Activated T-cell treated with anti-CD3 and anti-CD28 coated beads, Interleukin-2, amount 50 U/mL, for 1 hour (primary cell): ENCODE data around the gene SMPDL3A.

Source experiments
- DNase-seq: peaks from one replicate; pipeline ENCODE4 v3.0.0-alpha.2; 2020

Gene SMPDL3A

DNA sequence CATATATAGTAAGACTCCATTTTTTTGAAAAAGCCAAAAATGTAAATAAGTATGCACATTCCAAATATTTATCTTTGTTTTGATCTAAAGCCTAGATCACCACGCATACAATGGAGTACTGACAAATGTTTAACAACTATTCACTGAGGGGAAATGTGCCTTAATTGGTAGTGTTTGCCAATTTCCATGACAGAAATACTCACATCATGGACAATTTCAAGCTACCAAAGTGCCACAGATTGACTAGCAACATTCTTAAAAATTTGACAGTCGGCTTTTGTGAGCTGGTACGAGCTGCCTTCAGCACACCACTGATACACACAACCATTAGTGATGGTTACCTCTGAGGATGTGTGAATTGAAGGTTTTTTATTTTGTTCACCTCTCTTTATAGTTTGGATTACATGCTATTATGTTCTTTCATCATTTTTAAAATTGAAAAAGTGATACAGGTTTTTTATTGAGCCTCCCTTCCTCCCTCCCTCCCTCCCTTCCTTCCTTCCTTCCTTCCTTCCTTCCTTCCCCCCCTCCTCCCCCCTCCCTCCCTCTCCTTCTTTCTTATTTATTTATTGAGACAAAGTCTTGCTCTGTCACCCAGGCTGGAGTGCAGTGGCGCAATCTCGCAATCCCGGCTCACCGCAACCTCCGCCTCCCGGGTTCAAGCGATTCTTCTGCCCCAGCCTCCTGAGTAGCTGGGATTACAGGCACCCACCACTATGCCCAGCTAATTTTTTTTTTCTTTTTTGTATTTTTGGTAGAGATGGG lies 19.2 kb downstream of the SMPDL3A start:
- no peak for DNase-seq

DNA sequence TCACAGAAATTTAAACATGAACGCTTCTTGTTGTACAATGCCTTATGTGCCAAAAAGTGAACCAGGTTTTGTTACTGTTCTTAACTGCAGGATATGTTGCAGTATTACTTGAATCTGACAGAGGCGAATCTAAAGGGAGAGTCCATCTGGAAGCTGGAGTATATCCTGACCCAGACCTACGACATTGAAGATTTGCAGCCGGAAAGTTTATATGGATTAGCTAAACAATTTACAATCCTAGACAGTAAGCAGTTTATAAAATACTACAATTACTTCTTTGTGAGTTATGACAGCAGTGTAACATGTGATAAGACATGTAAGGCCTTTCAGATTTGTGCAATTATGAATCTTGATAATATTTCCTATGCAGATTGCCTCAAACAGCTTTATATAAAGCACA lies 19.9 kb downstream of the SMPDL3A start:
- DNase-seq: no peak

DNA sequence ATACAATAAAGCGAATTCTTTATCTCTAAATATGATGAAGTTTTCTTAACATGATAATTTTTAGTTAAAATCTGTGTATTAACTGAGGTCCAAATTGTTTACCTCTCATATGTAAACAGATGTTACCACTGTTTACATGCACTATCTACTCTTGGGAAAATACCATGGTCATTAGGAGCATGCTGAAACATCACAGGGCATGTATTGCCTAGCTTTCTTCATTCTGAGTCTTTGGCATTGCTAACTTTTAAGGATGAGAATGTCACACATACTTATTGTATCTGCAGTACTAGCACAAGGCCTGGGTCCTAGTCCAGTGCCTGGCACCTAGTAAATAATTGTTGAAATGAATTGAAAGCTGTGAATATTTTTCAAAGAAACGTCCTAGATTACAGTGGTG lies 20.6 kb downstream of the SMPDL3A start:
- DNase-seq: no peak

DNA sequence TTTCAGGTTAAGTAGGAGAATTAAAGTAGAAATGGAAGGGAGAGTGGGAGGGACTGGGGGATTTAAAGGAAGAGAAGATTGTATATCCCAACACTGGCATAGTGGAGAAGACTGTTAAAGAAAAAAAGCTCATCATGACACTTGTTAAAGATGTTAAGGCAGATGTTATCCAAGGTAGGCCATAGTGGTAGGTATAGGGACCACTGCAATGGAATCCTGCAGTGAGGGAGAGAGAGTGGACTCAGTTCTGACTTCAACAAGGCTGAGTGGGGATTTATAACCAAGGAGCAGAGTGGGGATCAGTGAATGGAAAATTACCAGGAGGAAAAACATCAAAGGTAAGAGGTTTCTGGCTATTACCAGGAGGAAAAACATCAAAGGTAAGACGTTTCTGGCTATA lies 21.1 kb downstream of the SMPDL3A start:
- DNase-seq: no peak

DNA sequence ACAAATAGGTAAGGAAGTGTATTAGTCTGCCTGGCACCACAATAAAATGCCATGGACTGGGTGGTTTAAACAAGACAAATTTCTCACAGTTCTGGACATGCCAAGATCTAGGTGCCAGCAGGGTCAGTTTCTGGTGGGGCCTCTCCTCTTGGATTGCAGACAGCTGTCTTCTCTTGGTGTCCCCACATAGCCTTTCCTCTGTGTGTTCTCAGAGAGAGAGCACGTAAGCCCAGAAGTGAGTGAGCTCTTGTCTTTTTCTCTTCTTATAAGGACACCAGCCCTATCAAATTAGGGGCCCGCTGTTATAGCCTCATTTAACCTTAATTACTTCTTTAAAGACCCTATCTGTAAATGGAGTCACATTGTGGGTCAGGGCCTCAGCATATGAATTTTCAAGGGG lies 28.3 kb downstream of the SMPDL3A start:
- DNase-seq: no peak

DNA sequence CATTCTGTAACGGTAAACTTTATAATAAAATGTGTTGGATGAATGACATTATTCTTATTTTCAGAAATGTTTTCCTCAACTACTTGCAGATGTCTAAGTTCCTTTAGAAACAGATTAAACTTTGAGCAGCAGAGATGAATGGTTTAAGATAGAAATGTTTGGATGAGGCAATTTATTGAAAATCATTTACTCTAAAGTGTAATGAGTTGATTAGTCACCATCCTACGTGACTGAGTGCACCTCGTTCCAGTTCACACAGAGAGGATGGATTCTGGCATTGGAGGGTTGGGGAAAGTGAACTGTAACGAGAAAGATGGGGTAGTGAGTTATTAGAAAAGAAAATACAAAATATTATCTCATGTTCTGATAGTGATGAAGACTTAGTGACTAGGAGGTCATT lies 28.7 kb downstream of the SMPDL3A start:
- no peak for DNase-seq

DNA sequence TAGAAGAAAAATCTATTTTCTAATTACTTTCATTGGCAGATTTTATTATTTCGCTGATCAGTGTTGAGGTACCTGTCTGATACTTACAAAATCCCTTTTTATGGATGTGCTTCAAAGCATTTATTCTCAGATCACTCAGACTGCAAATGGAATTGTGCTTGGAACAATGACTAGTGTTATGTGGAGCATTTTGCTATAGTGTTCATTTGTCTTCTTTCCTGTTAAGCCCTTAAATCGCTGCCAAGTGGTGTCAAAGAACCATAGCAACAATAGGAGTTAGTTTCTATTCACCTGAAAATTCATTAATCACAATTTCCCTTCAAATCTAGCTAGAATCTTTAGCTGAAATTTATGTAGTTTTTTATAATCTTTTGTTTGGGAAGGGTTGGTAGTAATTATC lies 29.8 kb downstream of the SMPDL3A start:
- no peak for DNase-seq

DNA sequence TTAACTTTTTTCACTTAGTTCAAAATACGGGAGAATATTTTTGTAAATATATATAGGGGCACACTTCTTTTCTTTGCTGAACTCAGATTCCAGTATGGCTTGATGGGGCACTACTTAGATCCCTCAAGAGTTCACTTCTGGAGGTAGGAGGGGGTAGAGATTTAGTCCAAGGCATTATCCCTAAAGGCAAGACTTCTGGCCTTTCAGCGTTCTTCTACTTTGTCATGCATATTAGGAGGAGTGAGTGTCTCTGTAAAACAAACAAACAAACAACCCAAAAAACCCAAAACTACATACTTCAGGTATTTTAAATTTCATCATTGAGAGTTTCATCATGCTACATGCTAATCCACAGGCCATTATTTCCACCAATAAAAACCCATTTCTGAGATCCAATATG lies 32.0 kb downstream of the SMPDL3A start:
- no peak for DNase-seq

DNA sequence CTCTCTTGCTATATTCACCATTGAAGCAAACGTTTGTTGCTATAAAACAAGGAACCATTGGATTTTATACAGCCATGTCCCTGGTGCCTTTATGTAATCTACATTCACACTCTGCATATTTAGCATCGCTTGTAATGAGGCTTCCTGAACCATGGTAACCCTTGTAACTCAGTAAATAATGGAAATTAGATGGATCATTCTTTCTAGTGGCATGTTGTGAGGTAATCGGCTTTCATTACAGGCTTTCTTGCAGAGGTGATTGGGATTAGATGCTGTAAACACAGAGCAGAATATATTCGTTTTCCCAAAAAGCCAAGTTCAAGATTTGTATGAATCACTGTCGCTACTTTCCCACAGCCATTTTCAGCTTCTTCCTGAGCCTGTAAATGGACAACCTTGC lies 36.1 kb downstream of the SMPDL3A start:
- DNase-seq: no peak

DNA sequence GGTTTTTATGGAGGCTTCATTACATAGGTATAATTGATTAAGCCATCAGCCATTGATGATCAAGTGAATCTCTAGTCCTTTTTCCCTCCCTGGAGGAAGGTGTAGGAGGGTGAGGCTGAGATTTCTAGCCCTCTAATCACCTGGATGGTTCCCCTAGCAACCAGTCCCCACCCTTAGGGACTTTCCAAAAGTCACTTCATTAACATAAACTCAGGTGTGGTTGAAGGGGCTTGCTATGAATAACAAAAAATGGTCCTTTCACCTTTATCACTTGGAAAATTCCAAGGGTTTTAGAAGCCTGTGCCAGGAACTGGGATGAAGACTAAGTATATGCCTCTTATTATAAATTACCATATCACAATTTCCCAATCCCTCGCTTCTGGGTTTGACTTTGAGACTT lies 40.4 kb downstream of the SMPDL3A start:
- DNase-seq: no peak

DNA sequence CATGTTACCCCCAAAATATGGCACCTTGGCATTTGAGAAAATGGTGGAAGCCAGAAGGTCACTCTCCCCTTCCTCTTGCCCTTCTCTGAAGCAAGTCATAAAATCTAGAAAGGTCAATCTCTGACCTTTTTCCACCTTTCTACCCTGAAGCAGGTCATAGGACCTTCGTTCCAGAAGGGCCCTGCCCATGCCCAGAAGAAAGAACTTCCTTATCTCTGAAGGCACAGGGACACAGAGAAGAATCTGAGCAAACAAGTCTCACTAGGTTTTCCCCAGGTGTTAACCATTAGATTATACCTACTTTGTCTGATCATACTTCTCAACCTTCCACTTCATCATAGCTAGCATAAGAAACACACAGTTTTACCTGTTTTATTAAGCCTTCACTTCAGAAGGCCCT lies 42.5 kb downstream of the SMPDL3A start:
- no peak for DNase-seq

DNA sequence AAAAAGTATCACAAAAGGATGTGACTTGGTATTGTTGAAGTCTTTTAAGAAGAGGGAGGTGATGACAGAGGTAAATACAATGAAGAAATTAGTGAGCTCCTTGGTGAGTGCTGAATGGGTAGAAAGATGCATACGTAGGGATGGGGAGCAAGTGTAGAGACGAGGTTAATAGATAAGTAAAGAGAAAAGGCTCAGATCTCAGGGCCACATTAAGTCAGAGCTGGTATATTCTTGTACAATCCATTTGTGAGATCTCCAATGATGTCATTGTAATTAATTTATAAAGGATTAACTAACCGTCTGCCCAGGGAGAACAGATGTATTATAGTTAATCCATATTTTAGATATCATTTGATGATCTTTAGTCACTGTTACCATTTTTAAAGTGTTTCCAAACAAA lies 43.4 kb downstream of the SMPDL3A start:
- no peak for DNase-seq

DNA sequence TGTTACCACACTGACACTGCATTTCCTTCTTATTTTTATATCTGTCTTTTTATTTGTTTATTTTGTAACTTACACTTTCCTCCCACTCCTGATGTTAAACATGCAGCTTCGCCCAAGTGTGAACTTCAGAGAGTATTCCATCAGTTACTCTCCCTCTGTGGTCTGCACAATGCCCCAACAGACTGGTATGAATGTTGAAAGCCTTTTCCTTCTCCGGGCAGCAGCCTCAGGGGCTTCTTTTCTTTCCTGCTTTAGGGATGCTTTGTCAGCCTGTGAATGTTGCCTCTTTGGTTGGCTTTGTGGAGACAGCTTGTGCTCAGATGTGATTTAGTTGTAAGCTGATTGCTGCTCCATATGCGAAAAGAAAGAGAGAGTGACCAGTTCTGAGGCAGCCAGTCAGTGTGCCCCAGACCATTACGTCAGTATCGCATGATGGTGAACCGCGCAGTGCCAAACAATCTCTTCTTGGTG lies 44.0 kb downstream of the SMPDL3A start:
- DNase-seq: no peak

DNA sequence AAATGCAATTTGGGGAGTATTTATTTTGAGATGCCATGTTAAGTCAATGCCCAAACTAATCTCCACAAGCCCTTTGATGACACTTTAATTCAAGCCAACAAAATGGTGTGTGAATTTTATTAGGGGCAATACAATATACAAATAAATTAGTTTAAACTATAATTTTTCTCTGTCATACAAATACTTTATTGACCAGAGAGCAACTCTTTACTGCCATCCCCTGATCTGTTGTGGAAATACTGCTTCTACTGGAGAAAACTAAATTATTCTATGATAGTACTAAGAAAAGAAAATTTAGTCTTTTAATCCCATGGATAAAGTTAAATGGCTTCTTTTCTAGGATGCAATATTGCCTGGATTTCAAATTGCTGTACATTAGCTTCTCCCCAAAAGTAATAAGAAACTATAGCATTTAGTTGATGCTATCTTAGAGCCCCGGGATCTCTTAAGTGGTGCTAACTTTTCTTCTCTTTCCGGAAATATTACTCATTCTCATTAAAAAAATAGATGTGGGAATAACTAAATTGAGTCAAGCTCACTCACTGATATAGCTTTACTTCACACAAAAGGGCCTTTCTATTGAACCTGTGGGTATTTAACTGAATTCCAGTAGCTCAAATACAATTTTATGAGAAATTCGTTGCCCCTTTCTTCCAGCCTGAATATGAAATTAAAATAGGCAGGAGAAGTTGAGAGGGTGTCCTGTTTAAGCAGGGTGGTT lies 49.2 kb downstream of the SMPDL3A start:
- no peak for DNase-seq

DNA sequence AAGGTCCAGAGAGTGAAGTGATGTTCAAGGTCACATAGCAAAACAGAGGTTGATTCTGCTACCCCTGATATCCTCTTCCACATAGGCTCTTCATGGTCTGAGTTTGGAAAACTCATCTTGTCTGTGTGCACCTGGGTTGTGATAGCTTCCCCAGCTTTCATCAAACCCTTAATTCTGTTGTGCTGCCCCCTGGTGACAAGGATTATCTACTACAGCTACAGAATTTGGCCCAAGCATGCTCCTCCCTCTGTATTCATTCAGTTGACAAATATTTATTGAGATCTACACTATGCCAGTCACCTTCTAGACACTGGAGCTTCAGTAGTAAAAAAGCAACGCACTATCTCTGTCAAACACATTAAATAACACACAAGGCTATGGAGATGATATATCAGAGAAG lies 50.4 kb downstream of the SMPDL3A start:
- DNase-seq: no peak

DNA sequence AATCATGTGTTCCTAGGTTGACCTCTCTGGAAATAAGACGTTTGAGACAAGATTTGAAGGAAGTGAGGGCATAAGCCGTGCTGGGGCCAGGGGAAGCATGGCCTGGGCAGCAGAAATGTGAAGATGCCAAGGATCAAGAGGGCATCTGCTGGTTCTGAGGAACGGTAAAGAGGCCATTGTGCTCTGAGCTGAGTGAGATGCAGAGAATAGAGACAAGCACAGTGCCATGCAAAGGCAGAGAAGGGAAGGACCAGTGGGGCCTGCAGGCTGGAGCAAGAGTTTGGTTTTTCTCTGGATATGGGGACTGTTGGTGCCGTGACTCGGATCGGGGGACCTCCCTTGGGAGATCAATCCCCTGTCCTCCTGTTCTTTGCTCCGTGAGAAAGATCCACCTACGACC lies 50.8 kb downstream of the SMPDL3A start:
- DNase-seq: no peak

DNA sequence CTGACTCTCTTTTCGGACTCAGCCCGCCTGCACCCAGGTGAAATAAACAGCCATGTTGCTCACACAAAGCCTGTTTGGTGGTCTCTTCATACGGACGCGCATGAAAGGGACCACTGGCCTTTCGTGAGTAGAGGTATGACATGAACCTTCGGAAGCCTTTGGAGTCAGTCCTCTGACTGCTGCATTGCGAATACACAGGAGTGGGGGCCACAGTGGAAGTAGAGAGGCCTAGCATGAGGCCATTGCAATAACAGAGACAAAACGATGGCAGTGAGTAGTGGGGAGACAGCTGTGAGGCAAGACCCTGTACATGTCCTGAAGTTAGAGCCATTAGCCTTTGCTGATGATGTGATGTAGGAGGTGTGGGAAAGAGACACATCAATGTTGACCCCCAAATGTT lies 56.4 kb downstream of the SMPDL3A start:
- no peak for DNase-seq

DNA sequence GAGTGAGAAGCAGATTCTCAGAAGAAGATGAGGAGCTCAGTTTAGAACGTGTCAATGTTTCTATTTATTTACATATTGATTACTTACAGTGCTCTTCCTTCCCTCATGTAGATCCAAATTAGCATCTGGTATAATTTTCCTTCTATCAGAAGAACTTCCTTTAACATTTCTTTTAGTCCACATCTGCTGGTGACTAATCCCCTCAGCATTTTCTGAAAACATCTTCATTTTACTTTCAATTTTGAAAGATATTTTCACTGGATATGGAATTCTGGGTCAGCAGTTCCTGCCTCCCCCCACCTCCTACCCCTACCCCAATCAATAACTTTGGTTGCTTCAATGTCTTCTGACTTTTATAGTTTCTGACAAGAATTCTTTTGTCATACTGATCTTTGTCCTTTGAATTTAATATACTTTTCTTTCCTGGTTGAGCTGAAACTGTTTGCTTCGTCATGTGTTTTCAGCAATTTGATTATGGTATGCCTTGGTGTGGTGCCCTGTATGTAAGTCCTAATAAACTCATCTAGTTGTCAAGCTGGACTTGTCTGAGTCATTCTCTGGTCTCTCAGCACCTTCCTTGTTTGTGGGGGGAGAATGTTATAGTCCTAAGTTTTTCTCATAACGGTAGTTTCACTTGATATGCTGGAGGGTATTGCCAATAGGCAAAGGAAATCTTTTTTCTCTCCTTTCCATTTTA lies 57.0 kb downstream of the SMPDL3A start:
- DNase-seq: no peak

DNA sequence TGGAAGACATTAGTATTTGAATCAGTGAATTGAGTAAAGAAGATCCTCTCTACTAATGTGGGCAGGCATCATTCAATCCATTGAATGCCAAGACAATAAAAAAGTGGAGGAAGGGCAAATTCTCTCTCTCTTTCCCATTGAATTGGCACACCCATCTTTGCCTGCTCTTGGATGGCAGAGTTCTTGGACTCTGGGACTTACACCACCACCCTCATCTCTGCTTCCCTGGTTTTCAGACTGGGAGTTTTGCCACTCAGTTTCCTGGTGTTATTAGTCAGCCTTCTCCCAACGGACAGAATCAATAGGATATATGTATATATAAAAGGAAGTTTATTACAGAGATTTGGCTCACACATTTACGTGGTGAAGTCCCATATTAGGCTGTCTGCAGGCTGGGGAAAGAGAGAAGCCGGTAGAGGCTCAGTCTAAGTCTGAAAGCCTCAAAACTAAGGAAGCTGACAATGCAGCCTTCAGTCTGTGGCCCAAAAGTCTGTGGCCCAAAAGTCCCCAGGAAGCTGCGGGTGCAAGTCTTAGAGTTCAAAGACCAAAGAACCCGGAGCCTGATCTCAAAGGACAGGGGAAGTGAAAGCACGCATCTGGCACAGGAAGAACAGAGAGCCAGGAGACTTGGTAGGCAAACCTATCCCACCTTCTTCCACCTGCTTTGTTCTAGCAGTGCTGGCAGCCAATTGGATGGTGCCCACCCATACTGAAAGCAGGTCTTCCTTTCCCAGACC lies 64.4 kb downstream of the SMPDL3A start:
- DNase-seq: no peak
